K562 (cell line): ENCODE results near the gene ARL8A. TPM values are rescaled to one million over a fixed set of nuclear protein-coding genes. Genes with fewer than 3 reads are reported as not detected.

Source experiments
- CTBP1 ChIP-seq: fragments of 450-650 bp; IDR thresholded peaks from 2 replicates; pipeline ENCODE4 v1.6.1; 2016; ENCODE audit warnings: borderline replicate concordance
- CUX1 ChIP-seq: fragments of 200-800 bp; sonication (Bioruptor generic); IDR thresholded peaks from 2 replicates; pipeline ENCODE4 v1.6.1; 2016; ENCODE audit warnings: missing genetic modification characterization, missing compliant biosample characterization
- E2F6 ChIP-seq, 2 experiments: IDR thresholded peaks; 2 replicates each; pipeline ENCODE4 v1.6.1; 2011; ENCODE audit warnings: borderline replicate concordance in 1 of 2, control low read depth in 1 of 2, low read depth in 1 of 2, low read length in 1 of 2, mild to moderate bottlenecking in 1 of 2, mixed read lengths in 1 of 2, moderate library complexity in 1 of 2; ENCODE audit not compliant: insufficient read depth in 1 of 2, insufficient read length in 1 of 2, poor library complexity in 1 of 2, severe bottlenecking in 1 of 2; ENCODE audit errors: extremely low read depth in 1 of 2
- ELF4 ChIP-seq: fragments of 450-650 bp; formaldehyde crosslinking; IDR thresholded peaks from 2 replicates; pipeline ENCODE4 v1.4.0; 2022; ENCODE audit warnings: missing genetic modification characterization
- EZH2 ChIP-seq: IDR thresholded peaks from 2 replicates; pipeline ENCODE4 v1.6.1; 2012; ENCODE audit warnings: low read depth, mild to moderate bottlenecking, inconsistent platforms, low read length, borderline replicate concordance
- HBP1 ChIP-seq: fragments of 450-650 bp; formaldehyde crosslinking; IDR thresholded peaks from 2 replicates; pipeline ENCODE4 v1.4.0; 2022; ENCODE audit warnings: missing genetic modification characterization
- HDAC1 ChIP-seq, 2 experiments: fragments of 450-650 bp; IDR thresholded peaks; 2 replicates each; pipeline ENCODE4 v1.6.1; 2016 to 2017; ENCODE audit warnings: inconsistent platforms in 1 of 2, mild to moderate bottlenecking in 1 of 2, moderate library complexity in 1 of 2
- HOXB6 ChIP-seq: fragments of 250-450 bp; sonication (Bioruptor Pico); IDR thresholded peaks from 2 replicates; pipeline ENCODE4 v1.5.1; 2022; ENCODE audit warnings: mild to moderate bottlenecking, borderline replicate concordance
- MCM7 ChIP-seq, 2 experiments: fragments of 450-650 bp; IDR thresholded peaks; 2 replicates each; pipeline ENCODE4 v1.6.1; 2016 to 2018
- MECOM ChIP-seq: fragments of 250-450 bp; sonication (Bioruptor Pico); IDR thresholded peaks from 2 replicates; pipeline ENCODE4 v1.8.0; 2022; ENCODE audit warnings: inconsistent platforms
- NEUROD1 ChIP-seq: fragments of 150-350 bp; IDR thresholded peaks from 2 replicates; pipeline ENCODE4 v1.6.1; 2014; ENCODE audit warnings: borderline replicate concordance, low read length, low read depth; ENCODE audit not compliant: partially characterized antibody
- POLR2B ChIP-seq: fragments of 450-650 bp; IDR thresholded peaks from 2 replicates; pipeline ENCODE4 v1.6.1; 2018; ENCODE audit warnings: low read depth; ENCODE audit not compliant: partially characterized antibody
- RBM34 ChIP-seq: fragments of 200-400 bp; formaldehyde crosslinking; IDR thresholded peaks from 2 replicates; pipeline ENCODE4 v1.6.1; 2018; ENCODE audit warnings: low read length, borderline replicate concordance; ENCODE audit not compliant: insufficient read depth
- TAF15 ChIP-seq: fragments of 200-400 bp; formaldehyde crosslinking; IDR thresholded peaks from 2 replicates; pipeline ENCODE4 v1.6.1; 2017; ENCODE audit warnings: mild to moderate bottlenecking, low read depth, low read length, moderate library complexity
- U2AF1 ChIP-seq: fragments of 200-400 bp; formaldehyde crosslinking; optimal IDR thresholded peaks from 2 replicates; pipeline ENCODE3; 2017; ENCODE audit warnings: mild to moderate bottlenecking, low read depth, low read length, moderate library complexity
- ZBTB2 ChIP-seq: fragments of 450-650 bp; IDR thresholded peaks from 2 replicates; pipeline ENCODE4 v1.6.1; 2016; ENCODE audit warnings: antibody characterized with exemption
- ZEB2 ChIP-seq: fragments of 450-650 bp; IDR thresholded peaks from 2 replicates; pipeline ENCODE4 v1.6.1; 2016
- ZKSCAN3 ChIP-seq: fragments of 250-450 bp; sonication (Bioruptor Pico); IDR thresholded peaks from 2 replicates; pipeline ENCODE4 v1.4.0; 2020
- ZNF41 ChIP-seq: fragments of 250-450 bp; sonication (Bioruptor Pico); conservative IDR thresholded peaks from 2 replicates; pipeline ENCODE4 v1.4.0; 2020; ENCODE audit warnings: mild to moderate bottlenecking
- polyA plus RNA-seq, 8 experiments: library from polyadenylated mRNA; depleted of rRNA in 4 of 8; stranded (reverse) in 5 of 8; unstranded in 3 of 8; fragments of >200 nt; fragmentation: Nextera tagmentation in 2 of 8; fragmentation: Illumina TruSeq in 1 of 8; extraction: Ambion mirVana in 2 of 8; extraction: Trizol in 1 of 8; gene quantifications; 2 replicates each; pipeline versions ENCODE4 v1.2.1 to v1.2.3, GENCODE V29; 2011 to 2014; ENCODE audit warnings: inconsistent platforms in 1 of 8, missing spikeins in 1 of 8
- total RNA-seq, 7 experiments: library from RNA; depleted of rRNA in 6 of 7; stranded (reverse); fragments of >200 nt in 6 of 7; fragmentation: Illumina TruSeq in 2 of 7; extraction: Trizol in 2 of 7; gene quantifications; 2 replicates each; pipeline versions ENCODE4 v1.2.1 to v1.2.3, GENCODE V29; 2011 to 2021; ENCODE audit warnings: low replicate concordance in 1 of 7

ARL8A gene
- total and polyA plus RNA-seq, 9 of the 15 experiments (the other 6 are each of a cell fraction or from before 2014, with no cell fraction given), result 0.17 to 27.3 (median 15.6) TPM

- TF ChIP-seq CTBP1 (no peak; the same call in none of the 2 replicates), MCM7 (IDR thresholded peaks at IDR 0.05) (no peak), ZKSCAN3 (no peak), EZH2 (no peak), RBM34 (no peak), TAF15 (no peak), ZNF41 (CRISPR knock-in tag) (no peak), ZEB2 (0 out of 2 replicates have a peak, but pooled peaks have one; percentile 17), HBP1 (0 out of 2 replicates have a peak, but pooled peaks have one; percentile 5), HDAC1 (IDR thresholded peaks at IDR 0.05) (peak in 1 of 2 experiments; percentile 72; a peak in 2 of 4 replicates), POLR2B (peak; percentile 78), E2F6 (IDR thresholded peaks at IDR 0.05; ENCODE audit: borderline replicate concordance in 1 of 2, extremely low read depth in 1 of 2, insufficient read depth in 1 of 2, insufficient read length in 1 of 2, low read depth in 1 of 2, low read length in 1 of 2, poor library complexity in 1 of 2, severe bottlenecking in 1 of 2) (peak in 1 of 2 experiments; percentile 10), ELF4 (CRISPR knock-in tag) (no peak), ZBTB2 (peak; percentile 69; the same call in 1 of the 2 replicates), U2AF1 (no peak), CUX1 (CRISPR knock-in tag) (no peak), MECOM (CRISPR knock-in tag) (peak; percentile 64), NEUROD1 (no peak), HOXB6 (CRISPR knock-in tag) (no peak)
Observed at GRCh38 chr1:202164271-202165037, 19.9 kb upstream of the ARL8A start (continued).
